K562 (cell line): ENCODE data around the gene ZFP62. TPM values are rescaled to one million over a fixed set of nuclear protein-coding genes. Genes with fewer than 3 reads are reported as not detected.

Source experiments
- CHD1 ChIP-seq: fragments of 200-600 bp; sonication (generic); IDR thresholded peaks from one replicate; pipeline ENCODE4 v1.6.1; 2012; ENCODE audit warnings: mild to moderate bottlenecking, moderate library complexity, low read length, inconsistent platforms
- DEAF1 ChIP-seq: fragments of 450-650 bp; formaldehyde crosslinking; IDR thresholded peaks from 2 replicates; pipeline ENCODE4 v1.4.0; 2020; ENCODE audit warnings: mild to moderate bottlenecking, moderate library complexity
- ELF2 ChIP-seq: fragments of 250-450 bp; sonication (Bioruptor Pico); IDR thresholded peaks from 2 replicates; pipeline ENCODE4 v1.5.0; 2021; ENCODE audit warnings: mild to moderate bottlenecking
- ELK1 ChIP-seq: sonication (generic); formaldehyde crosslinking; IDR thresholded peaks from 2 replicates; pipeline ENCODE4 v1.8.1; 2022; ENCODE audit warnings: missing genetic modification reagents
- FOSL1 ChIP-seq: fragments of 200-800 bp; sonication (Bioruptor generic); conservative IDR thresholded peaks from 2 replicates; pipeline ENCODE4 v1.6.1; 2016; ENCODE audit warnings: missing genetic modification characterization, missing compliant biosample characterization
- HMG20A ChIP-seq: fragments of 450-650 bp; formaldehyde crosslinking; conservative IDR thresholded peaks from 2 replicates; pipeline ENCODE4 v1.4.0; 2020; ENCODE audit warnings: mild to moderate bottlenecking, mixed read lengths
- MAX ChIP-seq: sonication (generic); formaldehyde crosslinking; IDR thresholded peaks from 2 replicates; pipeline ENCODE4 v1.9.0; 2022; ENCODE audit warnings: mild to moderate bottlenecking, missing genetic modification reagents
- NFIX ChIP-seq: fragments of 250-450 bp; sonication (Bioruptor Pico); IDR thresholded peaks from 2 replicates; pipeline ENCODE4 v1.4.0; 2020; ENCODE audit warnings: low read depth, mild to moderate bottlenecking, moderate library complexity
- NFYB ChIP-seq: IDR thresholded peaks from 2 replicates; pipeline ENCODE4 v1.6.1; 2011; ENCODE audit warnings: mild to moderate bottlenecking, moderate library complexity; ENCODE audit not compliant: insufficient read length; ENCODE audit errors: extremely low read depth
- NRF1 ChIP-seq, 2 experiments: fragments of 450-650 bp; IDR thresholded peaks in 1 of 2; conservative IDR thresholded peaks in 1 of 2; 2 replicates each; pipeline ENCODE4 v1.6.1; 2014; ENCODE audit warnings: mild to moderate bottlenecking in 2 of 2
- SMAD4 ChIP-seq: fragments of 250-450 bp; sonication (Bioruptor Pico); conservative IDR thresholded peaks from 2 replicates; pipeline ENCODE4 v1.8.0; 2021; ENCODE audit warnings: inconsistent platforms, mild to moderate bottlenecking, moderate library complexity
- SREBF1 ChIP-seq: fragments of 150-350 bp; IDR thresholded peaks from 2 replicates; pipeline ENCODE4 v1.6.1; 2014; ENCODE audit warnings: antibody characterized with exemption, low read depth, low read length, borderline replicate concordance
- STAG1 ChIP-seq: sonication (generic); formaldehyde crosslinking; IDR thresholded peaks from 2 replicates; pipeline ENCODE4 v1.5.0; 2020; ENCODE audit warnings: missing genetic modification reagents, borderline replicate concordance
- SUPT5H ChIP-seq: fragments of 450-650 bp; IDR thresholded peaks from 2 replicates; pipeline ENCODE4 v1.6.1; 2016
- TBL1XR1 ChIP-seq, 2 experiments: IDR thresholded peaks; 2 replicates each; pipeline ENCODE4 v1.6.1; 2012; ENCODE audit warnings: improper control_type of control experiment in 2 of 2, low read length in 2 of 2, mild to moderate bottlenecking in 1 of 2
- TCF3 ChIP-seq: sonication (generic); formaldehyde crosslinking; IDR thresholded peaks from 2 replicates; pipeline ENCODE4 v1.4.0; 2020; ENCODE audit warnings: mild to moderate bottlenecking, missing genetic modification reagents
- TCF7L2 ChIP-seq: fragments of 150-350 bp; IDR thresholded peaks from 2 replicates; pipeline ENCODE4 v1.6.1; 2016; ENCODE audit warnings: low read depth, mild to moderate bottlenecking, low read length, moderate library complexity
- ZNF212 ChIP-seq: fragments of 450-650 bp; formaldehyde crosslinking; IDR thresholded peaks from 2 replicates; pipeline ENCODE4 v1.4.0; 2020; ENCODE audit warnings: mild to moderate bottlenecking
- ZNF668 ChIP-seq: fragments of 250-450 bp; sonication (Bioruptor Pico); IDR thresholded peaks from 2 replicates; pipeline ENCODE4 v1.8.0; 2022; ENCODE audit warnings: mild to moderate bottlenecking, inconsistent platforms
- ZNF79 ChIP-seq: fragments of 250-450 bp; sonication (Bioruptor Pico); IDR thresholded peaks from 2 replicates; pipeline ENCODE4 v1.4.0; 2020; ENCODE audit warnings: low read depth, mild to moderate bottlenecking, moderate library complexity
- ZNF830 ChIP-seq: fragments of 250-450 bp; sonication (Bioruptor Pico); IDR thresholded peaks from 2 replicates; pipeline ENCODE4 v1.5.0; 2021; ENCODE audit warnings: mild to moderate bottlenecking
- polyA plus RNA-seq, 8 experiments: library from polyadenylated mRNA; depleted of rRNA in 4 of 8; stranded (reverse) in 5 of 8; unstranded in 3 of 8; fragments of >200 nt; fragmentation: Nextera tagmentation in 2 of 8; fragmentation: Illumina TruSeq in 1 of 8; extraction: Ambion mirVana in 2 of 8; extraction: Trizol in 1 of 8; gene quantifications; 2 replicates each; pipeline versions ENCODE4 v1.2.1 to v1.2.3, GENCODE V29; 2011 to 2014; ENCODE audit warnings: inconsistent platforms in 1 of 8, missing spikeins in 1 of 8
- total RNA-seq, 7 experiments: library from RNA; depleted of rRNA in 6 of 7; stranded (reverse); fragments of >200 nt in 6 of 7; fragmentation: Illumina TruSeq in 2 of 7; extraction: Trizol in 2 of 7; gene quantifications; 2 replicates each; pipeline versions ENCODE4 v1.2.1 to v1.2.3, GENCODE V29; 2011 to 2021; ENCODE audit warnings: low replicate concordance in 1 of 7
- TF ChIP-seq, protein P1 (sequence below), 2 experiments: fragments of 450-650 bp; IDR thresholded peaks; 2 replicates each; pipeline ENCODE4 v1.6.1; 2018; ENCODE audit warnings: mild to moderate bottlenecking in 2 of 2, low read depth in 1 of 2; ENCODE audit not compliant: partially characterized antibody in 2 of 2

ZFP62 gene
- total and polyA plus RNA-seq, 9 of the 15 experiments (the other 6 are each of a cell fraction or from before 2014, with no cell fraction given), result 12.2 to 37.5 (median 25.0) TPM

DNA sequence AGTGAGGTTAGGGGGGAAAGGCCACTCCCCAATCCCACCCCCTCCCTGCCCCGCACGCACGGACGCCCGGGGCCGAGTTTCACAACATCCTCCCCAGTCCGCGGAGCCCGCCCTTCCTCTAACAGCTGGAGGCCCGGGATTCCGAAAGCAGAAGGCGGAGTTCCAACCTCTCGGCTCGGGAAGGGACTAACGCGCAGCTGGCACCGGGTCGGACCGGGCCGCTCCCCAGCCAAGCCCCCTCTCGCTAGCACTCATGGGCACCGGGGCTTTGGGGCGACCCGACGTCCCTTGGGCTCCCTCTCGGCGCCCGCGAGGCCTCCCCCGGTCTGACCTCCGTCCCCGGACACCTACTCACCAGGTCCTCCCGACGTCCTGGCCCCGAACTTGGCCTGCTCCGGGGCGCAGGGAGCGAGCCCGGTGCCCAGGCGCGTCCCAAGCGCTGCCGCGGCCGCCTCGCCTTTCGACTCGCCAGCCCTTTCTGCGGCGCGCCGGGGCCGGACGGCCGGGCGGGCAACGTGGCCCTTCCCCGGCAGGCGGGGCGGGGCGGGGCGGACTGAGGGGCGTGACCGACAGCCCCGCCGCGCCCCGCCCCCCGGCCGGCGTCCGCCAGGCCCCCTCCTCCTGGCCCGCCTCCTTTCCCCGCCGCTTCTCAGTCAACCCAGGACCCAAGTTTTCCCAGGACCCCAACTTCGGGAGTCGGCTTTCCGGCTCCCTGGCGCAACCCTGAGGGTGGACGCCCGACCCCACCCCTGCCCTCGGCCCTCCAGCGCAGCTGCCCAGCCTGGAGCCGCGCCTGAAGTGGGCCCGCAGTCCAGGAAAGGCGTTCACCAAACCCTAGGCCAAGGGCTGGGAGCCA lies 58.5 kb downstream of the ZFP62 start, which contains the start of gene MGAT1 (continued):
- TF ChIP-seq, protein P1, sequence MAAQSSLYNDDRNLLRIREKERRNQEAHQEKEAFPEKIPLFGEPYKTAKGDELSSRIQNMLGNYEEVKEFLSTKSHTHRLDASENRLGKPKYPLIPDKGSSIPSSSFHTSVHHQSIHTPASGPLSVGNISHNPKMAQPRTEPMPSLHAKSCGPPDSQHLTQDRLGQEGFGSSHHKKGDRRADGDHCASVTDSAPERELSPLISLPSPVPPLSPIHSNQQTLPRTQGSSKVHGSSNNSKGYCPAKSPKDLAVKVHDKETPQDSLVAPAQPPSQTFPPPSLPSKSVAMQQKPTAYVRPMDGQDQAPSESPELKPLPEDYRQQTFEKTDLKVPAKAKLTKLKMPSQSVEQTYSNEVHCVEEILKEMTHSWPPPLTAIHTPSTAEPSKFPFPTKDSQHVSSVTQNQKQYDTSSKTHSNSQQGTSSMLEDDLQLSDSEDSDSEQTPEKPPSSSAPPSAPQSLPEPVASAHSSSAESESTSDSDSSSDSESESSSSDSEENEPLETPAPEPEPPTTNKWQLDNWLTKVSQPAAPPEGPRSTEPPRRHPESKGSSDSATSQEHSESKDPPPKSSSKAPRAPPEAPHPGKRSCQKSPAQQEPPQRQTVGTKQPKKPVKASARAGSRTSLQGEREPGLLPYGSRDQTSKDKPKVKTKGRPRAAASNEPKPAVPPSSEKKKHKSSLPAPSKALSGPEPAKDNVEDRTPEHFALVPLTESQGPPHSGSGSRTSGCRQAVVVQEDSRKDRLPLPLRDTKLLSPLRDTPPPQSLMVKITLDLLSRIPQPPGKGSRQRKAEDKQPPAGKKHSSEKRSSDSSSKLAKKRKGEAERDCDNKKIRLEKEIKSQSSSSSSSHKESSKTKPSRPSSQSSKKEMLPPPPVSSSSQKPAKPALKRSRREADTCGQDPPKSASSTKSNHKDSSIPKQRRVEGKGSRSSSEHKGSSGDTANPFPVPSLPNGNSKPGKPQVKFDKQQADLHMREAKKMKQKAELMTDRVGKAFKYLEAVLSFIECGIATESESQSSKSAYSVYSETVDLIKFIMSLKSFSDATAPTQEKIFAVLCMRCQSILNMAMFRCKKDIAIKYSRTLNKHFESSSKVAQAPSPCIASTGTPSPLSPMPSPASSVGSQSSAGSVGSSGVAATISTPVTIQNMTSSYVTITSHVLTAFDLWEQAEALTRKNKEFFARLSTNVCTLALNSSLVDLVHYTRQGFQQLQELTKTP (IDR thresholded peaks at IDR 0.05; ENCODE audit: low read depth in 1 of 2, partially characterized antibody in 2 of 2), result no peak
- no peak for TF ChIP-seq NRF1 (conservative IDR thresholded peaks at IDR 0.05 in 1 of 2, IDR thresholded peaks at IDR 0.05 in 1 of 2)
- no peak for TF ChIP-seq NFIX
- TF ChIP-seq FOSL1 (tag), result no peak
- no peak for TF ChIP-seq TCF3 (CRISPR knock-in tag)
- TF ChIP-seq NFYB, result no peak
- no peak for TF ChIP-seq SREBF1
- TF ChIP-seq SMAD4 (CRISPR knock-in tag), result peak; percentile 76
- TF ChIP-seq TBL1XR1 (IDR thresholded peaks at IDR 0.05; ENCODE audit: low read length in 2 of 2), result no peak
- TF ChIP-seq MAX (CRISPR knock-in tag), result peak; percentile 47; the same call in 1 of the 2 replicates
- peak; percentile 70 for TF ChIP-seq CHD1
- TF ChIP-seq TCF7L2, result no peak
- TF ChIP-seq STAG1 (CRISPR knock-in tag), result no peak
- TF ChIP-seq ZNF79, result no peak
- peak; percentile 93; the same call in 1 of the 2 replicates for TF ChIP-seq ZNF830 (CRISPR knock-in tag)
- TF ChIP-seq ELF2 (CRISPR knock-in tag), result no peak
- TF ChIP-seq DEAF1, result no peak
- no peak for TF ChIP-seq ZNF668 (CRISPR knock-in tag)
- TF ChIP-seq ZNF212 (CRISPR knock-in tag), result peak; percentile 22; the same call in 1 of the 2 replicates
- TF ChIP-seq ELK1, result no peak
- no peak for TF ChIP-seq HMG20A (CRISPR knock-in tag)
- peak; percentile 78 for TF ChIP-seq SUPT5H
